Dedifferentiated amniotic fluid mesenchymal stem cell (primary cell): ENCODE results near the gene ADGRG2.
"Not testable (repeated sequence)": the region's sequence is repeated elsewhere in the genome, so short reads cannot be mapped to it uniquely, and the experiment has no call there.

Source experiments
- DNase-seq: peaks from one replicate; pipeline ENCODE4 v3.0.0-alpha.2; 2016; ENCODE audit errors: extremely low spot score

The ADGRG2 gene

DNA sequence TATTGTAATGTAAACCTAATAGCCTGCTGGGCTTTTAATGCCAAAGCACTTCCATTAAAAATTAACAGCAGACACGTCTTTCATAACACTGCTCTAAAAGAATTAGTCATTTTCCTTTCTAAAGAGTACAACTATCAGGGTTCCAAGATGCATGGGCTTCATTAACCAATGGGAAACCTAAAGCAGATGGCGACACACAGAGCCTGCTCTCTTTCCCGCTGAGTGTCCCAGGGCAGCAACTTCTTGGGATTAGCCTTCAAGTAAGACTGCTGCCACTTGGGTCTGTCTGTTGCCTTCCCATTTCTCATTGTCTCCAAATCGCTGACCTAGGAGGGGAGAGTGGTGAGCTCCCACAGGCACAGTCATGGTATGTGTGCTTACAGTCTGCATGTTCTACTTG is 124.4 kb downstream of the ADGRG2 start:
- no peak for DNase-seq

DNA sequence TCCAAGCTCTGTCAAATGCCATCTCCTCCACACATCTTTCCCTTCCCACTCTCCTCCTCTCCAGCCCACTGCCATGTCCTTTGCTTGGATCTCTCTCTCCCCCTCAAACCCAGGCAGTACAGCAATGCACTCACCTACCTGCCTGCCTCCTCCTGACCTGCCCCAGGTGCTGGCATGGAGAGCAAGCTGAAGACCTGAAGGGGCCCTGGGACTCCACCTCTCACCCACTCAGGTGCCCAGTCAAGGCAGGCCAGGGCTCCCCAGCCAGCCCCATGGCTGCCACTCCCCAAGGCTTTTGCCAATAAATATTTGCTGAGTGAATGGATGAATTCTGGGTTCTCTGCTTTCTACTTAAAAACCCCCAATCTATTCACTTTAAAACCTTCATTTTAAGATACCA is 125.7 kb downstream of the ADGRG2 start:
- no peak for DNase-seq

DNA sequence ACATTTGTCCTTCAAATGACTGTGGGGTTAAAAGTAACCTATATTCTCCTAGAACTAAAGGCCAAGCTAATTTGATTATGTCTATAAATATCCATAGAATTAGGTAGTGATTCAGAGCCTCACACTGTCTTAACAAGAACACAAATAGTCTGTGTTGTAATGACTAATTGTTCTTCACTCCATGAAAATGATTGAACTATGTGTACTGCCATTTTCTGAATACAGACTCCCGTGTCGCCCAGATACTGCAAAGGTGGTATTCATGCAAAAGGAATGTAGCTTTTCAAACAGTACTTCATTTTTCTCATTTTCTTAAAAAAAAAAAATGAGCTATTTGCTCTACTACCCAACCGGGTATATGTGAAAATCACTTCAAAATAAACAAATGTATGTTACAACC is 127.0 kb downstream of the ADGRG2 start:
- DNase-seq, result peak; percentile 38

DNA sequence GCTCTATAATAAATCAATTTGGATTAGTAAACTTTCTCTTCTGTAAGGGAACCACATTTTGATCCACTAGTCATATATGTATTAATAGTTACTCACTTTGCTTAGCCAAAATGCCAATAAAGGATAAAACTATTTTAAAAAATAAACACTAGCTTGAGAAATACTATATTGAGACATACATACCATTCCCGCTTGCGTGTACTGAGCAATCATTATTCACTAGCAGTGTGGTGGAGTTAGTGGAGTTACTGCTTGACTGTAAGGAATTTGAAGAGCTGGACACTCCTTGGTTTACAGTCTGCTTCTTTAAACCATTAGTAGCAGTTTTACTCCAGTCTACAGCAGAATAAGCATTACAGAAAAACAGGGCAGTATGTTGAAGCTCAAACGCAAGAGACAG is 127.6 kb downstream of the ADGRG2 start:
- peak; percentile 65 for DNase-seq

DNA sequence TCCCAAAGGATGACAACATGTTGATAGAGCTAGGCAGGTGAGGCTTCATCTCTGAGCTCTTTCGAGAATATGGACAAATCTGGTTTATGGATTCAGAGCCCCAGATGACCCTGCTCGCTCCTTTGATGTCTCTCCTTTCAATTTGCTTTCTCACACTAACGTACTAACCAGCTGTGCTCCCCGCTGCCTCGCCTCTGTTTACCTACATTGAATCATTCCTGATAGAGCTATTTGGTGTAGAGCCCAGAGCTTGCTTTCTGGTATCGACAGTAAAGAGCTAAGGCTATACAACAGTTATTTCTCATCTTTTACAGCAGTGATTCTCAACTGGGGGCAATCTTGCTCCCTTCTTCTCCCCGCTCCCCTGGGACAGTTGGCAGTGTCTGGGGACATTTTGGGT is 129.4 kb downstream of the ADGRG2 start:
- no peak for DNase-seq

DNA sequence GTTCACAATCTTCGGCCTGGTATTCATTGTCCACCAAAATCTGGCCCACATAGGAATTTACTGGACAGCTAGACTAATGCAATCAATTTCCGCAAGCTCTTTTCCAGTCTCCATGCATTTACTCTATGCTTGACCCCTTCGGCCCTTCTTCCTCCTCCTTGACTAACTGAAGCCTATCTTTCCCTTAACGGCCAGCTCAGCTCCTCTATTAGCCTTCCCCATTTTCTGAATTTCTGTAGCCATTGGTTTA is 137.2 kb downstream of the ADGRG2 start:
- DNase-seq, result no peak

DNA sequence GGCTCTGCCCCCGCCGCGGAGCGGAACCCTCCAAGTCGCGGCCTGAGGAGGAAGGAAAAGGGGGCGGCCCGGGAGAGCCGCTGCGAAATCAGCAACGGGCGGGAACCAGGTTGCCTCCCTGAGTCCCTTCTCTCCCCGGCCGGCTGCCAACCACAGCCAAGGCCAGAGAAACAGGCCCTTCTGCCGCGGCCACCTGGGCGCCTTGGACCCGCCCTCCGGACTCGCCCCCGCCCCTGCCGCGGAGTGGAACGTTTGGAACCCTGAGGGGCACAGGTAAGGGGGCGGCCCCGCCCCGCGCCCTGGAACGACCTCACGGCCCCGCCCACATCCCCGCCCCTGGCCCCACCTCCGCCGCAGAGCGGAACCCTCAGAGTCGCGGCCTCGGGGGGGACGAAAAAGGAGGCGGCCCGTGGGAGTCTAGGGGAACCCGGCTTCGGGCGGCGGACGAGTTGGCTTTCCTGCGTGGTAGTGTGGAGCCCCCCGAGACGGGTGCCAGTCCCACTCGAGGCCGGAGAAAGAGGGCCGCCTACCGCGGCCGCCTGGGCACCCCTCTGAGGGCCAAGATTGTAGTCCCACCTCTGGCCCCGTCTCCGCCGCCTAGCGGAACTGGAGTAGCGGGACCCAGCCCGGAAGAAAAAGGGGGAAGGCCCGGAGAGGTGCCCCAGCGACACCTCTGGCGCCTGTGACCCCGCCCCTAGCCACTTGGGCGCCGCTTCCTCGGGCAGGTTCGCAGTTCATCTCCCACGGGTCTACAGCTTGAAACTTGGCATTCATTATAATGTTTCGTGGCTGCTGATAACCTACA is 137.7 kb downstream of the ADGRG2 start:
- DNase-seq, result peak; percentile 43

DNA sequence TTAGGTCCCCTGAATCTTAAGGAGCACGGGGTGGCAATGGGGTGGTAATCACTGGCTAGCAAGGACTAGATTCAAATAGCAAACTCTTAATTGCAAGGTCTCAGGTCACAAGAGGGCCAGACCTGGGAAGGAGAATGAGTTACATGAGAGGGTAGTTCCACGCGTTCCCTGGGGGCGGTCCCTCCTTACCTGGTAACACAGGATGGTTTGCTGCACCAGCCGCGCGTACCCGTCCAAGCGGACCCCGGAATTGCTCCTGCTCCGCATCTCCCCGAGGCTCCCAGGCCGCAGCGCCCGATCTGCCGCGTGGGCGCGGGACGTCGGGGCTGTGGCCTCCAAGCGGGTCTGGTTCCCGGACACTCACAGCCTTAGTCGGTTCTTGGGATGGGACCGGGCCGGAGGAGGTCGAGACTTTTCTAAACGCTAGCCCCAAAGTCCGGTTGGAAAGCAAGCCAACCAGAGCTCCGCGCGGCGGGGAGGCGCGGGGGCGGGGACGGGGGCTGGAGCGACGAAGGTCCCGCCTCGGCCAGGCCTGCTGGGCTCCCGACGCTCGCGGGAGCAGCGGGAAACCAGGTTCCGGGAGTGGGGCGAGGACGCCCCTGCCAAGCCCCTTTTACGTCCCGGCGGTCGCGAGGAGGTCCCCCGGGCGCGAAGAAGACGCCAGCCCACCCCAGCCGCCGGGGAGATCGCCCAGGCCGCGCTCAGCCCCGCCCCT is 138.4 kb downstream of the ADGRG2 start, which contains the start of gene PHKA2:
Gene PHKA2 (minus strand): TSS at position 449 of the 715 bp plus-strand sequence. CDS start 182 bp downstream, at position 267.
- DNase-seq, result no peak

DNA sequence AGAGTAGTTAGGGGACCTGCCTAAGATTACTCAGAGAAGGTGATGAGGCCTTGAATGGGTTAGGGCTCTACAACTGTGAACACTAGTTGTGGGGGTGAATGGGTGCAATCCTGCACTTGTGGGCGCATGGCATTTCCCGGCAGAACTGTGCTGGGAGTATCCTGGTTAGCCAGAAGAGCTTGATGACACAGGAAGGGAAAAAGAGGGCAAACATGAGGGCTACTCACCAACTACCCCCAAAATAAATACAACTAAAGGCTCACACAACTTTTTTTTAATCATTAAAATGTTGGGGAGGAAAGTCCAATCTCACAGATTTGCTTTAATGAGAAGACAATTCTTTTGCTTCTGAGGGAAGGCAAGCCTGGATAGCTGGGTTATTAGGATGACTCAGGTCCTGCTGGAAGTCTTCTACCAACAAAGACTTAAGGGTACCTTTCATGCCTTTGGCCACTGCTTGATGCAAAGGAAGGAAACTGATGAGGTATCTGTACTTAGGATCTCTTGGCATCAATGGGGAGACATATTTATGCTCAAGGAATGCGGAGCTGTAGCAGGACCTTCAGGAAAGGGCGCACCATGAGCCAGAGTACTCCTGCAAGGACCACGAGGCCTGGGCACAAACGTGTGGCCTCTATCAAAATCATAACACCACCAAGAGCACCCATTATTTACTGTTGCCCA is 141.0 kb downstream of the ADGRG2 start:
- DNase-seq, result no peak

DNA sequence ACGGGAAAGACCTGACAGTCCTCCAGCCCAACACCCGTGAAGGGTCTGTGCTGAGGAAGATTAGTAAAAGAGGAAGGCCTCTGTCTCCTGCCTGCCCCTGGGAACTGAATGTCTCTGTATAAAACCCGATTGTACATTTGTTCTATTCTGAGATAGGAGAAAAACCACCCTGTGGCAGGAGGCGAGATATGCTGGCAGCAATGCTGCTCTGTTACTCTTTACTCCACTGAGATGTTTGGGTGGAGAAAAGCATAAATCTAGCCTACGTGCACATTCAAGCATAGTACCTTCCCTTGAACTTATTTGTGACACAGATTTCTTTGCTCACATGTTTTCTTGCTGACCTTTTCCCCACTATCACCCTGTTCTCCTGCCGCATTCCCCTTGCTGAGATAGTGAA is 142.0 kb downstream of the ADGRG2 start:
- not testable (repeated sequence) for DNase-seq

DNA sequence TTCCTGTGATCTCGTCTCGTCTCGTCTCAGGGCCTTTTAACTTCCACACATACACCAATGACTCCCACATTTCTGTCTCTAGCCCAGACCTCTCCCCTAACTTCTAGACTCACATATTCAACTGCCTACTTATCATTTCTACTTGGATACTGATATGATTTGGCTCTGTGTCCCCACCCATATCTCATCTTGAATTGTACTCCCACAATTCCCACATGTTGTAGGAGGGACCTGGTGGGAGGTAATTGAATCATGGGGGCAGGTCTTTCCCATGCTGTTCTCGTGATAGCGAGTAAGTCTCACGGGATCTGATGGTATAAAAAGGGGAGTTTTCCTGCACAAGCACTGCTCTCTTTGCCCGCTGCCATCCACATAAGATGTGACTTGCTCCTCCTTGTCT is 147.3 kb downstream of the ADGRG2 start:
- DNase-seq, result no peak

DNA sequence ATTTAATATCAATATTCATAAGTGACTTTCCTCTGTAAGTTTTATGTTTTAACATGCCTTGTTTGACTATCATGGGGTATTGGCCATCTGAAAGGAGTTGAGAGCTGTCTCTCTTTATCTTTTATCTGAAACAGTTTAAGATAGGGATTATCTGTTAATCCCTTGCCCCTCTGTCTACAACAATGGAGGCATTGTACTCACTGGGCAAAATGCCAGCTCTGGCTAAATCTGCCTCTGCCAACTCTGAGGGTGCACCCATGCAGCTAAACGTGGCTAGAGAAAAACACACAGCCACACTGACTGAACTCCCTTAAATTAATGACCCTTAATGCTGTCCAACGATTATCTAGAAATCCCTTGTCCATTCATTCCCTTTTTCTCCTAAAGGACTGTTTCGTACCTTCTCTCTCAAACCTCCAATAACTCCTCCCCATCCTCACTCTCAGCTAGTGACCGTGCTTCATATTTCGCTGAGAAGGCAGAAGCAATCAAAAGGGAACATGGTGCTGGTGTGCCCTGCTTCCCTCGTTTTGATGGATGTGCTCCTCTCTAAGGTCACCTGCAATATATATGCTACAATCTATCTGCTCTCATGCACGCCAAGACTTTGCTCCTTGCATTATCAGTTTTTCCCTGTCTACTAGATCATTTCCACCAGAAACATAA is 148.6 kb downstream of the ADGRG2 start:
- no peak for DNase-seq

DNA sequence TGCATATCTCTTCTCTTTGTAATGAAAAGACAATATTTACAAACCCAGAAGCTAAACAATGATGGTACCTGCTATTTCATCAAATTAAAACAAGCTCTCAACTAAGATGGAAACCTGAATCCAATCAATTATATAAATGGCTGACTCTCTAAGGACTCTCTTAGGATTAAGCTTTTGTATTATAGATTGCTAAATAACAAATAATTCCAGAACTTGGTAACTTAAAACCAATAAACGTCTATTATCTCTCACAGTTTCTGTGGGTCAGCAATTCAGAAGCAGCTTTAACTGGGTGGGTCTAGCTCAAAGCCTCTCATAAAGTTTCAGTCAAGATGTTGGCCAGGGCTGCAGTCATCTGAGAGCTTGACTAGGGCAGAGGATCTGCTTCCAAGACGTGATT is 150.8 kb downstream of the ADGRG2 start:
- no peak for DNase-seq

DNA sequence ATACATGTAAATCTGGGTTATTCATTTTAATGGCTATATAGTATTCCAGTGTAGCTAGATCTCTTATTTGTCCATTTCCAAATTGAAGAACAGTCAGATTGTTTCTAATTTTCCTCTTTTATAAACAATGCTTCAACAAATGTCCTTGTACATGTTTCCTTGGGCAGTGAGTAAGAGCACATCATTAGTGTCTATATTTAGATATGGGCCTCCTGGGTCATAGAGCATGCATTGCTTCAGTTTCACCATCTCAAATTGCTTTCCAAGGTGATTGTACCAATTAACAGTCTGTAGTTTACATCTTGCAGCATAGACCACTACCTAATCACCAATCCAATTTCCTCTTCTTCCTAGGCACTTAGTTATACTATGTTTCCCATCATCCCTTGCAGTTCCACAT is 151.8 kb downstream of the ADGRG2 start:
- no peak for DNase-seq

DNA sequence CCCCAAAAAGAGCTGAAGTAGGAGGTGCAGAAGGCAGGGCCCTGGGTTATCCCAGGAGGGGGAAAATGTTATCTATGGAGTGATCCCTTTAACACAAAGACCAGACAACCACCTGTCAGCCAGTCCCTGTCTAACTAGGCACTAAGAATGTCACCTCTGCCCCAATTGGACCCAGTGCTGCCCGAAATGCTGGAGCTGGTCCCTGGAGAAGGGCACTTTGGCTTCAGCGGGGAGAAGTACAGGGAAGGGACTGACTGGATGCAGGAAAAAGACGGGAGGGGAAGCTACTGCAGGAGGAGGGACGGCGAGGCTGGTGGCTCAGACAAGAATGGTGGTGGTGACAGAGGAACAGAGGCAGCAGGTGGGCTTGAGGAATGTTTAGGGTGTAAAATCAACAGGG is 155.6 kb downstream of the ADGRG2 start:
- DNase-seq, result no peak

DNA sequence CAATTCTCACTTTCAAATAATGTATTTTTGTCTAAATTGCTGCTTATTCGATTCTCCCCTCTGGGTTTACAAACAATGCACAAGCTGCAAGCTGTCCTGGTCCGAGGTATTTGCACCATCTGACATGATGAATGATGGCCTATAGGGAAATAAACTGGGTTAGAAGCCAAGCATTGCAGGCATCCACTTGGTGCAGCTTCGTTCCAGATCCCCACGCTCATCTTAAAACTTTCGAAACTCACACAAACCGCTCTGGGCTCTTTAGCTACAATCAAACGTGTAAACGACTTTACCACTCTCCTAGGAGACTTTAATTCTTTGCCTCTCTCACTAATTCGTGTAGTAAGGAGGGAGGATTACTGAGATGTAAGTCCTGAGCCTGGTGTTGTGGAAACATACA is 157.4 kb downstream of the ADGRG2 start:
- DNase-seq, result no peak

DNA sequence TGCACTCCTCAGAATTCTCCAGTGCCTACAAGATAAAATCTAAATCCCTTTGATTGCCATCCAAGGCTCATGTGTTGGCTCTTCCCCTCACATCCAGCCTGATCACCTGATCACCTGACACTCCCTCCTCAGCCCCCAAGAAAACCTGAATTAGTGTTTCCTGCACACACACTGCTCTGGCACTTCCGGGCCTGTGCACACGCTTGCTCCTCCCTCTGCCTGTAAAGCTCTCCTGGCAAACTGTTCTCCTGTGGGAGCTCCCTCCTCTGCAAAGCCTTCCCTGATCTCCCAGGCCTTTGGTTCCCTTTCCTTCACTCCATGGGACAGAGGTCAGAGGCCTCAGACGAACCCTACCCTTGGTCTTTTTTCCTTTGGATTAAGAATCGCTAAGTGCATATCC is 158.2 kb downstream of the ADGRG2 start:
- DNase-seq, result no peak

DNA sequence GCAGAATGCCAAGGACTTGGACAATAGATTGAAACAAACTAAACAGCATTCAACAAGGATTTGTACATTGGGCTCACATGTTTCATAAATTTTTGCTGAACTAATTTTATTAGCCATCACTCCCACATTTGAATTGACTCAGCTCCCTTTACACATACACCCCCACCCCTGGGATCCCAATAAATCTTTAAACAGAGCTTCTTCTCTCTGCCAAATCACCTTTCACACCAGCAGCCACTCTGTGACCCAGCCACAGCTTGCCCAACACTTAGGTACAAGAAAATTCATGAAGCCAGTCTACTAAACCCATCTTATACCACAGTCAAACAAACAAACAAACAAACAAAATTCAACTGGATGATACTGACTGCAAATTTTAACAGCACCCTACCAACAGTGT is 159.9 kb downstream of the ADGRG2 start:
- DNase-seq, result no peak

DNA sequence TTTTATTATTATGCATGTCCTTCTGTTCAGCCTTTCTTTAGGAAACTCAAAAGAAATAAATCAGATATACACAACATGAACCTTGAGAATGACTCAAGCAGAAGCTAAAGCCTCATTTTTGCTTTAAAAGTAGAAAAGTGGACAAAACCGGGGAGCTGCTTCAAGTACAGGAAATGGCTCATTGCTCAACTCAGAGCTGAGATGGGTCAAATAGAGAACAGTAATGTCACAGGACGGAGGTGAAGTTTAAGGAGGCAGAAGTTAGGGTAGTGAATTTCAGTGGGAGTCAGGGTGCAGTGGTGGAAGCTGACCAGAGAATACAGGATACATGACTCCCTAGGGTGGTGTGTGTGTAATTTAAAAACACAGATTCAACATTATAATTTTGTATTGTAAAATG is 160.6 kb downstream of the ADGRG2 start:
- no peak for DNase-seq

DNA sequence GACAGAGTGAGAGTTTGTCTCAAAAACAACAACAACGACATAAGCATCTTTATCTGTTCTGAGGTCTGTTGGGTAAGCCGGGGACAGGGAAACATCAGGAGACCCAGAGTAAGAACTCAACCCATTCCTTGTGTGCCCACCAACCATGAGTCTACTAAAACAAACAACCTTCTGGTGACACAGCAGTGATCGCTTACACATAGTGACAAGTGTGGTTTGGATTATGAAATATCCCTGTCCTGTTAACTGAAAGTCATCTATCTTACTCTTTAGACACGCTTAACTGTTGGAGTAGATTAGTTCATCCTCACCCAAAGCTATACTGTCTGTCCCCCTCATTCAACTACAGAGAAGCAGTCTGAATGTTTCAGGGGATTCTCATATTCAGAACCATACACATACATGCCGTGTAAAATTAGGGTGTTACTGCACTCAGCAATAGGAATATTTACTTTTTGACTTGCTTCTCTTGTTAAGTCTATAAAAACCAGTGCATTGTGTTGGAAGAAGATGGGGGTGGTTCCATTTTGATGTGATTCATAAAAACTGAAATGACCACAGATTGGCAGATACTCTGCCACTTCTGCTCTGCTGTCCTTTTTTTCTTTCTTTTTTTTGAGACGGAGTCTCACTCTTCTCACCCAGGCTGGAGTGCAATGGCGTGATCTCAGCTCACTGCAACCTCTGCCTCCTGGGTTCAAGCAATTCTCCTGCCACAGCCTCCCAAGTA is 165.8 kb downstream of the ADGRG2 start:
- DNase-seq, result no peak

DNA sequence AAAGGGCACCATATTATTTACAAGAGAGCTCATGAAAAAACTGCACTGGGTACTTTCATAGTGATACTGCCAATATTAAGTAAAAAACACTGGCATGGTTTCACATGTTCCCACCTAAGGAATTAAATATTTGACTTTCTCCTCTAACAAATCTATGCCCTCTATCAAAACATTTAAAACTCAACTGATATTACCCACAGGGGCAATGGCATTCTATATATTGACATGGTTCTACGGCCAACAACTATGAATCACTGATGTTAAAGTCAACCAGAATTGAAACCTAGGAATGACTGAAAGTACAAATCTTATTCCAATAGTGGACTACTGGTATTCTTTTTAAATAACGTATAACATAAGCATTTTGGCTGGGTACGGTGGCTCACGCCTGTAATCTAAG is 166.6 kb downstream of the ADGRG2 start:
- DNase-seq, result no peak

DNA sequence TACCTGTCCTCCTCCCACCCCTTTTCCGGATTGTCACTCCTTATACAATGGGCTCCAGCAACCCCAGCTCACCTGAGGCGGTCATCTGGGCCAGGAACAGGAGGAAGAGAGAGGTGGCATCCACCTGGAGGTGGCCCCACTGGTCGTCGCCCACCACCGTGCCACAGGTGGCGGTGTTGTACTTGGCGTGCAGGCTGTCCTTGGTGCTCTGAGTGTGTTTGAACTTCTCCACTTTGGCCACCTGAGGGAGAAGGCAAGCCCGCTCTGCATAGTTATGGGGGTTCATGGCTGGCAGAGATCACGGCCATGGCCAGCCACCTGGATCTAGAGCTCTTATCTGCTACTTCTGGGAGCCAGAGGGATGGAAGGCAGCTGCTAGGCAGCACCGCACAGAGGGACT is 171.2 kb downstream of the ADGRG2 start:
- no peak for DNase-seq
